Endothelial cell of umbilical vein (primary cell): ENCODE measurements around the gene TMEM74B.

Source experiments
- EZH2 ChIP-seq: IDR thresholded peaks from 2 replicates; pipeline ENCODE4 v1.6.1; 2012; ENCODE audit warnings: borderline replicate concordance, low read depth, mild to moderate bottlenecking, moderate library complexity, low read length, inconsistent platforms; ENCODE audit not compliant: severe bottlenecking
- FOS ChIP-seq: IDR thresholded peaks from 2 replicates; pipeline ENCODE4 v1.6.1; 2011; ENCODE audit warnings: mild to moderate bottlenecking, low read length, moderate library complexity, borderline replicate concordance; ENCODE audit not compliant: insufficient read depth
- TF ChIP-seq, protein P1 (sequence below), 2 donors: IDR thresholded peaks; 1 replicate in 1 of 2; 2 replicates in 1 of 2; pipeline ENCODE4 v1.5.1; 2011; ENCODE audit warnings: low read length in 2 of 2, mild to moderate bottlenecking in 2 of 2, moderate library complexity in 2 of 2, control low read depth in 1 of 2, inconsistent platforms in 1 of 2, low read depth in 1 of 2; ENCODE audit not compliant: insufficient read depth in 1 of 2; ENCODE audit errors: extremely low read depth in 1 of 2

DNA sequence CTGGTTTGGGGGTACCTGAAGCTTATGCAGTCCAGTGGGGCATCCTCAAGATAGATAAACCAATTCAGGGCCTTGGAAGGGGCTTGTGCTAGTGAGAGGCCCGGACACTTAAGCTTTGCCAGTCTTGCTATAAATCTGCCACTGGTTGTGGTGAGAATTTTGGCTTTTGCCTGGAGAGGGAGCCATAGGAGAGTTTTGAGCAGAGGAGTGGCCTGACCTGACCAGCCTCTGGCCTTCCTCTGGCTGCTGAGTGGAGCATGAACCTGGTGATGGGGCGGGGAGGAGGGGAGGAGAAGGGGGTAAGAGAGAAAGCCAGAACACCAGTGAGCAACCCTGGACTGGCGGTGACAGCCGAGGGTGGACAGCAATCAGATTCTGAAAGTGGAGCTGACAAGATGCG lies 7.1 kb downstream of the TMEM74B start:
- TF ChIP-seq EZH2 (no peak), FOS (no peak)
- TF ChIP-seq, protein P1, sequence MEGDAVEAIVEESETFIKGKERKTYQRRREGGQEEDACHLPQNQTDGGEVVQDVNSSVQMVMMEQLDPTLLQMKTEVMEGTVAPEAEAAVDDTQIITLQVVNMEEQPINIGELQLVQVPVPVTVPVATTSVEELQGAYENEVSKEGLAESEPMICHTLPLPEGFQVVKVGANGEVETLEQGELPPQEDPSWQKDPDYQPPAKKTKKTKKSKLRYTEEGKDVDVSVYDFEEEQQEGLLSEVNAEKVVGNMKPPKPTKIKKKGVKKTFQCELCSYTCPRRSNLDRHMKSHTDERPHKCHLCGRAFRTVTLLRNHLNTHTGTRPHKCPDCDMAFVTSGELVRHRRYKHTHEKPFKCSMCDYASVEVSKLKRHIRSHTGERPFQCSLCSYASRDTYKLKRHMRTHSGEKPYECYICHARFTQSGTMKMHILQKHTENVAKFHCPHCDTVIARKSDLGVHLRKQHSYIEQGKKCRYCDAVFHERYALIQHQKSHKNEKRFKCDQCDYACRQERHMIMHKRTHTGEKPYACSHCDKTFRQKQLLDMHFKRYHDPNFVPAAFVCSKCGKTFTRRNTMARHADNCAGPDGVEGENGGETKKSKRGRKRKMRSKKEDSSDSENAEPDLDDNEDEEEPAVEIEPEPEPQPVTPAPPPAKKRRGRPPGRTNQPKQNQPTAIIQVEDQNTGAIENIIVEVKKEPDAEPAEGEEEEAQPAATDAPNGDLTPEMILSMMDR (IDR thresholded peaks at IDR 0.05; ENCODE audit: extremely low read depth in 1 of 2, insufficient read depth in 1 of 2, low read depth in 1 of 2, low read length in 2 of 2), result no peak
